Measurements from ENCODE around the gene RNF115.
"Not testable (repeated sequence)": the region's sequence is repeated elsewhere in the genome, so short reads cannot be mapped to it uniquely, and the experiment has no call there.

RNF115 gene

GRCh38 chr1:145843031-145843430 is 19.1 kb upstream of the RNF115 start:
- Histone ChIP-seq H2BK12ac (ENCODE audit: low read length) (no peak overlapping the region), H3K23ac (ENCODE audit: low read depth, low read length, poor library complexity) (no peak overlapping the region), H3K27me3 (ENCODE audit: control insufficient read depth in 3 of 3, insufficient read depth in 3 of 3, low read depth in 1 of 3, low read length in 3 of 3) (no peaks in the 10 kb centered on the region), H4K91ac (ENCODE audit: low read depth, low read length, poor library complexity) (no peak overlapping the region), H3K4me1 (ENCODE audit: control insufficient read depth in 2 of 2, insufficient read depth in 1 of 2, low read depth in 1 of 2, low read length in 2 of 2) (peaks cover 0 to 4% of the 10 kb centered on the region in 2 donors), H4K8ac (ENCODE audit: low read depth, low read length) (no peak overlapping the region), H2AK5ac (ENCODE audit: low read depth, low read length) (no peak overlapping the region), H3K14ac (ENCODE audit: low read length) (no peak overlapping the region), H3K79me1 (ENCODE audit: low read depth, low read length) (no peaks in the 10 kb centered on the region), H3K36me3 (replicated peaks in 1 of 2; ENCODE audit: control insufficient read depth in 2 of 2, insufficient read depth in 2 of 2, low read length in 2 of 2) (peaks cover 16 to 67% of the 10 kb centered on the region in 2 donors), H3K27ac (replicated peaks; ENCODE audit: low read length) (no peak overlapping the region), H3K4me3 (ENCODE audit: low read length in 2 of 2) (no peak overlapping the region), H3K4me2 (ENCODE audit: insufficient read depth, low read length, poor library complexity, severe bottlenecking) (no peak overlapping the region), H3K18ac (ENCODE audit: low read length) (no peak overlapping the region), H3K9ac (ENCODE audit: low read depth, low read length, poor library complexity) (no peak overlapping the region), H2BK5ac (ENCODE audit: low read length) (no peak overlapping the region), H3K4ac (ENCODE audit: low read length) (no peak overlapping the region), H2BK15ac (ENCODE audit: low read length) (no peak overlapping the region), H3K9me3 (replicated peaks in 1 of 2; ENCODE audit: control insufficient read depth in 2 of 2, insufficient read depth in 1 of 2, low read depth in 1 of 2, low read length in 2 of 2) (no peaks in the 10 kb centered on the region), H2AFZ (ENCODE audit: low read length) (no peak overlapping the region), H2BK120ac (ENCODE audit: low read depth, low read length) (no peak overlapping the region)
- no peak for DNase-seq (ENCODE audit: low spot score)
- WGBS, 2 donors (ENCODE audit: extremely low coverage in 2 of 2, insufficient read length in 2 of 2, insufficient replicate concordance in 1 of 2) = no CpG with 5 or more reads among the region's 3 CpGs

- Histone ChIP-seq H3K23ac (ENCODE audit: low read depth, low read length, poor library complexity) (no peak overlapping the region), H2AFZ (ENCODE audit: low read length) (no peak overlapping the region)
- no CpG with 5 or more reads among the region's 1 CpG for WGBS, 2 donors (ENCODE audit: extremely low coverage in 2 of 2, insufficient read length in 2 of 2, insufficient replicate concordance in 1 of 2)
These were observed 13.8 kb upstream of the RNF115 start for GRCh38 chr1:145837656-145838055.

GRCh38 chr1:145830810-145831209 is 6.9 kb upstream of the RNF115 start:
- H3K4me3 ChIP-seq (ENCODE audit: low read length in 2 of 2); H2BK15ac ChIP-seq (ENCODE audit: low read length); H4K8ac ChIP-seq (ENCODE audit: low read depth, low read length); H3K18ac ChIP-seq (ENCODE audit: low read length); H3K14ac ChIP-seq (ENCODE audit: low read length); H3K27me3 ChIP-seq (ENCODE audit: control insufficient read depth in 3 of 3, insufficient read depth in 3 of 3, low read depth in 1 of 3, low read length in 3 of 3); H3K9ac ChIP-seq (ENCODE audit: low read depth, low read length, poor library complexity); H3K27ac ChIP-seq (replicated peaks; ENCODE audit: low read length); H3K4me1 ChIP-seq (ENCODE audit: control insufficient read depth in 2 of 2, insufficient read depth in 1 of 2, low read depth in 1 of 2, low read length in 2 of 2); H3K4ac ChIP-seq (ENCODE audit: low read length); H3K79me1 ChIP-seq (ENCODE audit: low read depth, low read length); H2BK12ac ChIP-seq (ENCODE audit: low read length); H2BK5ac ChIP-seq (ENCODE audit: low read length); H2BK120ac ChIP-seq (ENCODE audit: low read depth, low read length); H3K4me2 ChIP-seq (ENCODE audit: insufficient read depth, low read length, poor library complexity, severe bottlenecking); H3K23ac ChIP-seq (ENCODE audit: low read depth, low read length, poor library complexity); H3K9me3 ChIP-seq (replicated peaks in 1 of 2; ENCODE audit: control insufficient read depth in 2 of 2, insufficient read depth in 1 of 2, low read depth in 1 of 2, low read length in 2 of 2); H2AK5ac ChIP-seq (ENCODE audit: low read depth, low read length); H2AFZ ChIP-seq (ENCODE audit: low read length); H4K91ac ChIP-seq (ENCODE audit: low read depth, low read length, poor library complexity); DNase-seq (ENCODE audit: low spot score): not testable (repeated sequence)
- H3K36me3 ChIP-seq (replicated peaks in 1 of 2; ENCODE audit: control insufficient read depth in 2 of 2, insufficient read depth in 2 of 2, low read length in 2 of 2) = peaks cover 38 to 97% of the 10 kb centered on the region in 2 donors
- WGBS, 2 donors (ENCODE audit: extremely low coverage in 2 of 2, insufficient read length in 2 of 2, insufficient replicate concordance in 1 of 2) = no CpG with 5 or more reads among the region's 2 CpGs

More at GRCh38 chr1:145837656-145838055, 13.8 kb upstream of the RNF115 start:
- no peak overlapping the region for H3K4me2 ChIP-seq (ENCODE audit: insufficient read depth, low read length, poor library complexity, severe bottlenecking)
- H3K36me3 ChIP-seq (replicated peaks in 1 of 2; ENCODE audit: control insufficient read depth in 2 of 2, insufficient read depth in 2 of 2, low read length in 2 of 2) = peaks cover 38 to 99% of the 10 kb centered on the region in 2 donors
- no peak overlapping the region for H2BK15ac ChIP-seq (ENCODE audit: low read length)
- no peak overlapping the region for H3K14ac ChIP-seq (ENCODE audit: low read length)
- H3K27ac ChIP-seq (replicated peaks; ENCODE audit: low read length) = no peak overlapping the region
- H2BK120ac ChIP-seq (ENCODE audit: low read depth, low read length) = no peak overlapping the region
- H4K91ac ChIP-seq (ENCODE audit: low read depth, low read length, poor library complexity) = no peak overlapping the region
- no peaks in the 10 kb centered on the region for H3K4me1 ChIP-seq (ENCODE audit: control insufficient read depth in 2 of 2, insufficient read depth in 1 of 2, low read depth in 1 of 2, low read length in 2 of 2)
- H3K9ac ChIP-seq (ENCODE audit: low read depth, low read length, poor library complexity) = no peak overlapping the region
- H3K9me3 ChIP-seq (replicated peaks in 1 of 2; ENCODE audit: control insufficient read depth in 2 of 2, insufficient read depth in 1 of 2, low read depth in 1 of 2, low read length in 2 of 2) = no peaks in the 10 kb centered on the region
- no peak overlapping the region for H4K8ac ChIP-seq (ENCODE audit: low read depth, low read length)
- no peaks in the 10 kb centered on the region for H3K27me3 ChIP-seq (ENCODE audit: control insufficient read depth in 3 of 3, insufficient read depth in 3 of 3, low read depth in 1 of 3, low read length in 3 of 3)
- H2BK5ac ChIP-seq (ENCODE audit: low read length) = no peak overlapping the region
- no peaks in the 10 kb centered on the region for H3K79me1 ChIP-seq (ENCODE audit: low read depth, low read length)
- no peak overlapping the region for H3K4me3 ChIP-seq (ENCODE audit: low read length in 2 of 2)
- H2AK5ac ChIP-seq (ENCODE audit: low read depth, low read length) = no peak overlapping the region
- H3K18ac ChIP-seq (ENCODE audit: low read length) = no peak overlapping the region
- no peak for DNase-seq (ENCODE audit: low spot score)
- H3K4ac ChIP-seq (ENCODE audit: low read length) = no peak overlapping the region
- no peak overlapping the region for H2BK12ac ChIP-seq (ENCODE audit: low read length)

- no peak overlapping the region for H2BK120ac ChIP-seq (ENCODE audit: low read depth, low read length)
- H2AFZ ChIP-seq (ENCODE audit: low read length) = no peak overlapping the region
- peaks cover 31 to 78% of the 10 kb centered on the region in 2 donors for H3K36me3 ChIP-seq (replicated peaks in 1 of 2; ENCODE audit: control insufficient read depth in 2 of 2, insufficient read depth in 2 of 2, low read length in 2 of 2)
- H2BK15ac ChIP-seq (ENCODE audit: low read length) = no peak overlapping the region
- no peak overlapping the region for H4K8ac ChIP-seq (ENCODE audit: low read depth, low read length)
- H3K4me2 ChIP-seq (ENCODE audit: insufficient read depth, low read length, poor library complexity, severe bottlenecking) = no peak overlapping the region
- H3K23ac ChIP-seq (ENCODE audit: low read depth, low read length, poor library complexity) = no peak overlapping the region
- no peak for DNase-seq (ENCODE audit: low spot score)
- H3K27ac ChIP-seq (replicated peaks; ENCODE audit: low read length) = no peak overlapping the region
- H3K18ac ChIP-seq (ENCODE audit: low read length) = no peak overlapping the region
- H3K9me3 ChIP-seq (replicated peaks in 1 of 2; ENCODE audit: control insufficient read depth in 2 of 2, insufficient read depth in 1 of 2, low read depth in 1 of 2, low read length in 2 of 2) = no peaks in the 10 kb centered on the region
- no peak overlapping the region for H2BK12ac ChIP-seq (ENCODE audit: low read length)
- no peak overlapping the region for H3K4ac ChIP-seq (ENCODE audit: low read length)
- no peak overlapping the region for H3K9ac ChIP-seq (ENCODE audit: low read depth, low read length, poor library complexity)
- H3K4me1 ChIP-seq (ENCODE audit: control insufficient read depth in 2 of 2, insufficient read depth in 1 of 2, low read depth in 1 of 2, low read length in 2 of 2) = peaks cover 0 to 2% of the 10 kb centered on the region in 2 donors
- H3K27me3 ChIP-seq (ENCODE audit: control insufficient read depth in 3 of 3, insufficient read depth in 3 of 3, low read depth in 1 of 3, low read length in 3 of 3) = no peaks in the 10 kb centered on the region
- no peak overlapping the region for H3K14ac ChIP-seq (ENCODE audit: low read length)
- H2AK5ac ChIP-seq (ENCODE audit: low read depth, low read length) = no peak overlapping the region
- no peak overlapping the region for H4K91ac ChIP-seq (ENCODE audit: low read depth, low read length, poor library complexity)
- no peak overlapping the region for H2BK5ac ChIP-seq (ENCODE audit: low read length)
- no peaks in the 10 kb centered on the region for H3K79me1 ChIP-seq (ENCODE audit: low read depth, low read length)
- H3K4me3 ChIP-seq (ENCODE audit: low read length in 2 of 2) = no peak overlapping the region
These were observed 4.6 kb upstream of the RNF115 start for GRCh38 chr1:145828367-145829026.

Data from neuronal stem cell (in vitro differentiated cells).